HUES48 (cell line): ENCODE results near the gene ZNF79.

Experiments
- H3K27ac ChIP-seq: one replicate; pipeline ENCODE4 v1.7.0; 2013; ENCODE audit warnings: low read depth, low read length, inconsistent platforms
- H3K27me3 ChIP-seq: 2 replicates; pipeline ENCODE4 v1.6.1; 2013; ENCODE audit warnings: mild to moderate bottlenecking, low read length; ENCODE audit not compliant: control insufficient read depth, insufficient read depth
- H3K36me3 ChIP-seq: 2 replicates; pipeline ENCODE4 v1.6.1; 2013; ENCODE audit warnings: low read length; ENCODE audit not compliant: control insufficient read depth, insufficient read depth
- H3K4me1 ChIP-seq: 2 replicates; pipeline ENCODE4 v1.6.1; 2013; ENCODE audit warnings: mild to moderate bottlenecking, low read length; ENCODE audit not compliant: control insufficient read depth, insufficient read depth
- H3K4me3 ChIP-seq: 2 replicates; pipeline ENCODE4 v1.5.1; 2013; ENCODE audit warnings: mild to moderate bottlenecking, low read depth, low read length
- H3K9ac ChIP-seq: 2 replicates; pipeline ENCODE4 v1.6.1; 2013; ENCODE audit warnings: mild to moderate bottlenecking, low read depth, low read length, moderate library complexity
- H3K9me3 ChIP-seq: 2 replicates; pipeline ENCODE4 v1.6.1; 2013; ENCODE audit warnings: low read length; ENCODE audit not compliant: control insufficient read depth, insufficient read depth

ZNF79 gene

GRCh38 chr9:127423934-127424675 lies at the start of gene ZNF79:
Gene ZNF79 (plus strand): TSS chr9:127424382. CDS start chr9:127424788, 406 bp downstream.
- Histone ChIP-seq H3K27ac (peak within 1 kb of the TSS; percentile 93), H3K36me3 (peaks cover 10% of the 10 kb centered on the region), H3K27me3 (no peaks in the 10 kb centered on the region)

GRCh38 chr9:127380479-127380878 lies 43.7 kb upstream of the ZNF79 start:
- Histone ChIP-seq H3K27me3 (no peaks in the 10 kb centered on the region; the same call in 1 of the 2 replicates), H3K27ac (no peak overlapping the region), H3K9ac (no peak overlapping the region), H3K9me3 (no peaks in the 10 kb centered on the region), H3K36me3 (no peaks in the 10 kb centered on the region), H3K4me1 (no peaks in the 10 kb centered on the region), H3K4me3 (no peak overlapping the region)

More at GRCh38 chr9:127423934-127424675, at the start of gene ZNF79:
- H3K9me3 ChIP-seq, result no peaks in the 10 kb centered on the region
- peaks cover 6% of the 10 kb centered on the region for H3K4me1 ChIP-seq
- H3K9ac ChIP-seq, result peak within 1 kb of the TSS; percentile 97
- H3K4me3 ChIP-seq, result peak within 1 kb of the TSS; percentile 92

- Histone ChIP-seq H3K4me1 (no peaks in the 10 kb centered on the region), H3K27ac (no peak overlapping the region), H3K9ac (no peak overlapping the region), H3K27me3 (no peaks in the 10 kb centered on the region; the same call in 1 of the 2 replicates), H3K36me3 (no peaks in the 10 kb centered on the region), H3K9me3 (no peaks in the 10 kb centered on the region), H3K4me3 (no peak overlapping the region)
Measured at GRCh38 chr9:127382541-127382940, 41.6 kb upstream of the ZNF79 start.

- Histone ChIP-seq H3K9me3 (no peaks in the 10 kb centered on the region), H3K27me3 (no peaks in the 10 kb centered on the region; the same call in 1 of the 2 replicates), H3K36me3 (no peaks in the 10 kb centered on the region), H3K9ac (no peak overlapping the region), H3K4me1 (peaks cover 5% of the 10 kb centered on the region; the same call in 1 of the 2 replicates), H3K4me3 (no peak overlapping the region), H3K27ac (no peak overlapping the region)
Measured at GRCh38 chr9:127384016-127384730, 40.0 kb upstream of the ZNF79 start.

GRCh38 chr9:127384901-127385300 lies 39.3 kb upstream of the ZNF79 start:
- Histone ChIP-seq H3K9ac (no peak overlapping the region), H3K4me1 (peaks cover 5% of the 10 kb centered on the region; the same call in 1 of the 2 replicates), H3K27ac (no peak overlapping the region), H3K36me3 (no peaks in the 10 kb centered on the region), H3K4me3 (no peak overlapping the region), H3K9me3 (no peaks in the 10 kb centered on the region), H3K27me3 (no peaks in the 10 kb centered on the region; the same call in 1 of the 2 replicates)

GRCh38 chr9:127386249-127386648 lies 37.9 kb upstream of the ZNF79 start:
- no peak overlapping the region for H3K4me3 ChIP-seq
- no peaks in the 10 kb centered on the region for H3K9me3 ChIP-seq
- no peaks in the 10 kb centered on the region for H3K36me3 ChIP-seq
- H3K4me1 ChIP-seq, result peaks cover 5% of the 10 kb centered on the region; the same call in 1 of the 2 replicates
- no peak overlapping the region for H3K27ac ChIP-seq
- no peaks in the 10 kb centered on the region; the same call in 1 of the 2 replicates for H3K27me3 ChIP-seq
- no peak overlapping the region for H3K9ac ChIP-seq

- H3K27me3 ChIP-seq, result no peaks in the 10 kb centered on the region; the same call in 1 of the 2 replicates
- no peak overlapping the region for H3K9ac ChIP-seq
- no peak overlapping the region for H3K4me3 ChIP-seq
- no peaks in the 10 kb centered on the region for H3K36me3 ChIP-seq
- H3K4me1 ChIP-seq, result peaks cover 5% of the 10 kb centered on the region; the same call in 1 of the 2 replicates
- no peaks in the 10 kb centered on the region for H3K9me3 ChIP-seq
- no peak overlapping the region for H3K27ac ChIP-seq
Measured at GRCh38 chr9:127386981-127387380, 37.2 kb upstream of the ZNF79 start.

- no peak overlapping the region for H3K27ac ChIP-seq
- no peak overlapping the region for H3K9ac ChIP-seq
- H3K4me3 ChIP-seq, result no peak overlapping the region
Measured at GRCh38 chr9:127388037-127388855, 35.9 kb upstream of the ZNF79 start.

GRCh38 chr9:127388856-127389238 lies 35.3 kb upstream of the ZNF79 start:
- no peak overlapping the region for H3K27ac ChIP-seq
- no peak overlapping the region for H3K4me3 ChIP-seq
- H3K9ac ChIP-seq, result no peak overlapping the region
- H3K36me3 ChIP-seq, result no peaks in the 10 kb centered on the region
- H3K9me3 ChIP-seq, result no peaks in the 10 kb centered on the region
- H3K4me1 ChIP-seq, result peaks cover 5% of the 10 kb centered on the region; the same call in 1 of the 2 replicates
- no peaks in the 10 kb centered on the region for H3K27me3 ChIP-seq

More at GRCh38 chr9:127388037-127388855, 35.9 kb upstream of the ZNF79 start:
- peaks cover 5% of the 10 kb centered on the region; the same call in 1 of the 2 replicates for H3K4me1 ChIP-seq
- H3K36me3 ChIP-seq, result no peaks in the 10 kb centered on the region
- no peaks in the 10 kb centered on the region; the same call in 1 of the 2 replicates for H3K27me3 ChIP-seq
- no peaks in the 10 kb centered on the region for H3K9me3 ChIP-seq

GRCh38 chr9:127389381-127390247 lies 34.6 kb upstream of the ZNF79 start:
- H3K9me3 ChIP-seq, result no peaks in the 10 kb centered on the region
- no peak overlapping the region for H3K9ac ChIP-seq
- H3K4me3 ChIP-seq, result no peak overlapping the region
- H3K4me1 ChIP-seq, result peaks cover 5% of the 10 kb centered on the region; the same call in 1 of the 2 replicates
- no peaks in the 10 kb centered on the region for H3K36me3 ChIP-seq
- no peaks in the 10 kb centered on the region for H3K27me3 ChIP-seq
- H3K27ac ChIP-seq, result no peak overlapping the region
